HG03159 (cell line): ENCODE results near the gene LRFN4.

Source experiments
- ATAC-seq: cut with Tn5 transposase; IDR thresholded peaks from one replicate; pipeline ENCODE4 v1.9.1; 2021; ENCODE audit warnings: mild to moderate bottlenecking, moderate library complexity; ENCODE audit not compliant: unreplicated experiment

The LRFN4 gene

DNA sequence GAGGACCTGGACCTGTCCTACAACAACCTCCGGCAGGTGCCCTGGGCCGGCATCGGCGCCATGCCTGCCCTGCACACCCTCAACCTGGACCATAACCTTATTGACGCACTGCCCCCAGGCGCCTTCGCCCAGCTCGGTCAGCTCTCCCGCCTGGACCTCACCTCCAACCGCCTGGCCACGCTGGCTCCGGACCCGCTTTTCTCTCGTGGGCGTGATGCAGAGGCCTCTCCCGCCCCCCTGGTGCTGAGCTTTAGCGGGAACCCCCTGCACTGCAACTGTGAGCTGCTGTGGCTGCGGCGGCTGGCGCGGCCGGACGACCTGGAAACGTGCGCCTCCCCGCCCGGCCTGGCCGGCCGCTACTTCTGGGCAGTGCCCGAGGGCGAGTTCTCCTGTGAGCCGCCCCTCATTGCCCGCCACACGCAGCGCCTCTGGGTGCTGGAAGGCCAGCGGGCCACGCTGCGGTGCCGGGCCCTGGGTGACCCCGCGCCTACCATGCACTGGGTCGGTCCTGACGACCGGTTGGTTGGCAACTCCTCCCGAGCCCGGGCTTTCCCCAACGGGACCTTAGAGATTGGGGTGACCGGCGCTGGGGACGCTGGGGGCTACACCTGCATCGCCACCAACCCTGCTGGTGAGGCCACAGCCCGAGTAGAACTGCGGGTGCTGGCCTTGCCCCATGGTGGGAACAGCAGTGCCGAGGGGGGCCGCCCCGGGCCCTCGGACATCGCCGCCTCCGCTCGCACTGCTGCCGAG is 1.5 kb downstream of the LRFN4 start:
- no peak for ATAC-seq

DNA sequence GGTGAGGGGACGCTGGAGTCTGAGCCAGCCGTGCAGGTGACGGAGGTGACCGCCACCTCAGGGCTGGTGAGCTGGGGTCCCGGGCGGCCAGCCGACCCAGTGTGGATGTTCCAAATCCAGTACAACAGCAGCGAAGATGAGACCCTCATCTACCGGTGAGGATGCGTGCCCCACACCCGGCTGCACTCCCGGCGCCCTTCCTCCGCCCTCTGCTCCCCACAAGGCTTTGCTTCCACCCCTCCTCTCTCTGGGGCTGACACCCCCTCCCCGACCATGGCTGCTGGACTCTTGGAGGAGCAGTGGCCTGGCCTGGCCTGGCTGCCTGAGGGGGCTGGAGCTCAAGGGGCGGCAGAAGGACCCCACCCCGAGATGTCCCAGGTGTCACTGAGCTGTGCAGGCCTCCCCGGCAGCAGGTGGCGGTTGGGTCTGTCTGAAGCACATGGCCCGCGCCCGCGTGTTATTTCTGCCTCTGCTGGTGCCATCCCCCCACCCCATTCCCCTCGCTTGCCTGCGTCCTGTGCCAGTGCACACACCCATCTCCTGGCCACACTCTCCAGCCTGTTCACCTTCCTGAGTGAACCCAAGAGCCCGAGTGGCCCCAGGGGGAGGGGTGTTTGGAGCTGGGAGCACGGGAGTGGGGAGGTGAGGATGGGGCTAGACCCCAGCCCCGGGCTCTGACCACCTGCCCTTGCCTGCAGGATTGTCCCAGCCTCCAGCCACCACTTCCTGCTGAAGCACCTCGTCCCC is 2.2 kb downstream of the LRFN4 start:
- ATAC-seq, result no peak

DNA sequence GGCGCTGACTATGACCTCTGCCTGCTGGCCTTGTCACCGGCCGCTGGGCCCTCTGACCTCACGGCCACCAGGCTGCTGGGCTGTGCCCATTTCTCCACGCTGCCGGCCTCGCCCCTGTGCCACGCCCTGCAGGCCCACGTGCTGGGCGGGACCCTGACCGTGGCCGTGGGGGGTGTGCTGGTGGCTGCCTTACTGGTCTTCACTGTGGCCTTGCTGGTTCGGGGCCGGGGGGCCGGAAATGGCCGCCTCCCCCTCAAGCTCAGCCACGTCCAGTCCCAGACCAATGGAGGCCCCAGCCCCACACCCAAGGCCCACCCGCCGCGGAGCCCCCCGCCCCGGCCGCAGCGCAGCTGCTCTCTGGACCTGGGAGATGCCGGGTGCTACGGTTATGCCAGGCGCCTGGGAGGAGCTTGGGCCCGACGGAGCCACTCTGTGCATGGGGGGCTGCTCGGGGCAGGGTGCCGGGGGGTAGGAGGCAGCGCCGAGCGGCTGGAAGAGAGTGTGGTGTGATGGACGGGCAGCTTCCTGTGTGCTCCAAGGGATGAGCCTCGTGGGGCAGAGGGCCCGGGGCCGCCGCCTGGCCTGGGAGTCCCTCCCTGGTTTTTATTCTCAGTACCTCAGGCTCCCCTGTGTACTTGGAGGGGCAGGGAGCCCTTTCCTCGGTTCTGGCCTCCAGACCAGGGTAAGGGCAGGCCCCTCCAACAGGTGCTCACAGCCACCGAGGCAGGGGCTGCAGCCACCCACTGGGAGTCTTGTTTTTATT is 3.0 kb downstream of the LRFN4 start:
- ATAC-seq, result no peak

DNA sequence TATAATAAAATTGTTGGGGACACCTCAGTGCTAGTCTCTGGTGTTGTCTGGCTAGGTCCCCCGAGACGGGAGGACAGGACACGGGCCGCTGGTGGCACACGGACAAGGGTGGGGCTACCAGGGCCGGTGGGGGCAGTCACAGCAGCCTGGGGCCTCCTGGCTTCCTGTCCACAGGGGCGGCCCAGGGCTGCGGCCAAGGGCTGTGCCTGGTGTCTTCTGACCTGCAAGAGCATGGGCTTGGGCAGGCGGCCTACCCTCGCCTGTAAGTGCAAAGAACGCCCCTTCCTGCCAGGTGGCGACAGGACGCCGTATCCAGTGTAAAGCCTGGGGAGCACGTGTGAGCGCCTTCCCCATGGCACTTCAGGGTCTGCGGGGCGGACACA is 3.6 kb downstream of the LRFN4 start:
- no peak for ATAC-seq

DNA sequence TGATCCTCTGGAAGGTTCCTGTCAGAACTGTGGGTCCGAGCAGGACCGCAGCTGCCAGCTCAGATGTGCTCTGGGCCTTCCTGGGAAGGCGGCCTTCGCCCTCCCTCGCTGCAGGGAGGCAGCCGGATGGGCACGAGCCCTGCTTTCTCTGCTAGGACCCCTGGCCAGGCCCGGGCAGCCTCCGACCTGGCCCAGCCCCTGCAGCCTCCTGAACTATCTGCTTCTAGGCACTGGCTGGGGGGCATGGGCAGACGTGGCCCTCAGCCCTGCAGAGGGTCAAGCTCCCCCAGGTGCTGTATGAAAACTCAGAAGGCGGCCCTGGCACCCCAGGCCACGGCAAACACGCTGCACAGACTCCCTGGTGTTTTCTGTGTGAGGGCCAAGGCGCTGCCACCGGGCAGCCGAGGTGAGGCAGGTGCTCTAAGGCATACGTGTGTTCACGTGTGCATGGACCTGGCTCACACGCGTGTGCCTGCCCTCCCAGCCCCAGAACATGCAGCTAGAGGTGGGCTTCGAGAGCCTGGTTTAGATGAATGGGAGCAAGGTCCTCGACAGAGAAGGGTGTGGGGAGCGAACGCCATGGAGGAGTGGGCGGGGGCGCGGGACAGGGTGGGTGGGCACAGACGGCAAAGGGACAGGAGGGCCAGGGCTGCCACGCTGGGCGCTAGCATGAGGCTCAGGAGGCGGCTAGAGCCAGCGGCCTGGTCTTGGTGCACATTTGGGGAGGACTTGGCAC is 4.3 kb downstream of the LRFN4 start:
- no peak for ATAC-seq

DNA sequence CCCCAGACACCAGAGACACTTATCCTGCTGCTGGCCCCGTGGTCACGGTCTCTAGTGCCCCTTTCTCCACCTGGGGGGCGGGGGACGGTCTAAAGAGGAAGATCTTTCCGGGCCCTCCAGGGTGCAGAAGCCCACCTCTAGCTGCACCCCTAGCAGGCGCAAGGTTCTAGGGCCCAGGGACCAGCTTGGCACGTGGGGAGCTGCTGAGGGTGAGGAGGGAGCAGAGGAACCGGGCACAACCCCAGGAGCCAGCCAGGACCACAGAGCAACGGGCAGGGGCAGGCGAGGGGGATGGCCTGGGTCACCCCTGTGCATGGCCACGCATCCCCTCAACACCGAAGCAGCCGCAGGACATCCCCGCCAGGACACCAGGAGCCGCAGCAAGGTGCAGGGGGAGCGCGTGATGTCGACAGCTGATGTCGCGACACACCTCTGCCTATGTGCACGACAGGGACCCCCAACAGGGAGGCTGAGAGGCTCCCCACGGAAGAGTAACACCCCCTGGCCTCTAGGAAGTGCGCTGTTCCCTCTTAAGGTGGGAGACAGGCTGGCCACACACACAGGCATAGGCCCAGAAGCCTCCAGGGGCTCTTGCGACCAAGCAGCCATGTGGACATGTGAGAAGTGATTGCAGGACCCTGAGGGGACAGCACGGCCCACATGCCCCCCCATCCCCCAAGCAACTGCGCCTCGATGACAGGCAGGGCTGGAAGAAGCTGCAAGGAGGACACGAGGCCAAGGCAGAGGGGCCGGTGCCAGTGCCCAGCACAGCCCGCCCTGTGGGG is 5.1 kb downstream of the LRFN4 start:
- ATAC-seq, result no peak

DNA sequence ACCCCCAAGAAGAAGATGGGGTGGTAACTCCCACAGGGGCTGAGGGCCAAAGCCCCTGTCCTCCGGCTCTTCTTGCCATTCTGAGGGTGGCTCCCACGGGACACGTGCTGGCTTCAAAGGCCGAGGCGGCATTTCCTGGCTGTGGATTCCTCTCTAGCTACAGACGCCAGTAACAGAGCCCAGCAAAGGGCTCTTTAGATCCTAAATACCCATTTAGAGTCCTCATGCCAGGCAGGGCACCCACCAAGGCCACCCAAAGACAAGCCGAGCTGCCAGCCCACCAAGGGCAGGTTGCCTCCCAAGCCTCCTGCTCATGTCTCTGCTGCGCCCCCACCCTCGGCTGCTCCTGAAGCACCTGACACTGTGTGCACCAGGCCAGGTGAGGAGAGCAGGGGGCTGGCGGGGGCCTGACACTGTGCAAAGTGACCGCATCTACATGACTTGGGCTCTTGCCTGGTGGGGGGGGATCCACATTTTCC is 5.7 kb downstream of the LRFN4 start:
- no peak for ATAC-seq

DNA sequence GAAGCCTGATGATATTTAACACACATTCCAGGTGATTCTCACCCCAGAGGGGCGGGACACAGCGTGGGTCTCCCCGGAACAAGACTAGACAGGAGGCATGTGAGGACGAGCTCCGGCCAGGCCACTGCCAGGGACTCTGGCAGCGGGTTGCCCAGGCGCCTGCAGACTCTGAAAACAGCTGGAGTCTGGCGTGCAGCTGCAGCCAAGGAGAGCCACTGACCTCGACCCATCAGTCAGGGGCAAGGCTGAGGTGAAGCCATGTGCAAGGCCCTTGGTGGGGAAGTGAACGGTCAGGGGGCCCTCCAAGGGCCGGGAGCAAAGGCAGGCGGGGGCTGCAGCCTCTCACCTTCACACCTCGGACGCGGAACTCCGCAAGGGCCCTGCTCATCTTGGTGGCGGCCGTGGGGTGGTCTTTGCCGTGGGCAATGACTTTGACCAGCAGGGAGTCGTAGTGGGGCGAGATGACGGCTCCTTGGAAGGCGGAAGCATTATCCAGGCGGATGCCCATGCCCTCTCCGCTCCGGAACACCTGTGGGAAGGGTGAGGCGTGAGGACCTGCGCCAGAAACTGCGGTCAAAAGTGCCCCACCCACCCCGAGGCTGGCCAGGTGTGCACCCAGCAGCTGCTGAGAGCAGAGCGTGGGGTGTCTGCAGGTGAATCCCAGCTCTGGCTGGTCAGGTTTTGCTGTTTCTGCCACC is 6.7 kb downstream of the LRFN4 start:
- no peak for ATAC-seq

DNA sequence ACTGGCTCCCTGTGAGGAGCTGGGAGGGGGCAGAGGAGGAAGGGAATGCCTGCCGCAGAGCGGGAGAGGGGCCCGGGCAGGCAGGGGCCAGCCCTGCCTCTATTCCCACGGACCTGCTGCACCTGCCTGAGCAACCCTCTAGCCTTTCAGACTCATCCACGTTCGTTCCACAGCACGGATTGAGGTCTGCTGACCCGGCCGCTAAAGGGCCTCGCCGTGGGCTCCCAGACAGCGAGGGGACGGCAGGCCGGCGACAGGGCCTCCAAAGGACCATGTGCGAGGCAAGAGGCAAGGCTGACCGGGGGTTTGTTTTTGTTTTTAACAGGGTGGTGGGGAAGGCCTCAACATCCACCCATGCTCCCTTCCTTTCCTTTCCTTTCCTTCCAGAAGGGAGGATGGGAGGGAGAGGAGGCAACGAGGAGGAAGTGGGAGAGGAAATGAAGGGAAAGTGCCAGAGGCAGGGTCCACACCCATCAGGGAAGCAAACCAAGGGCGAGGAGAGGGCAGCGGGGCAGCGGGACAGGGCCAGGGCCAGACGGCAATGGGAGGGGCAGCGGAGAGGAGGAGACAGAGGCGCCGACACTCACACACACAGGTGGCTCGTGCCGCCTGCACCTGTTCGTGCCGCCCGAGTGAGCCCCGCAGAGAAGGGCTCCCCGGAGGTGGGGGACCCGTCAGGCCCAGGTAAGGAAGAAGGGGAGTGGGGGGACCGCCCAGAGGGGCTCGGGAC is 7.5 kb downstream of the LRFN4 start:
- ATAC-seq, result no peak

DNA sequence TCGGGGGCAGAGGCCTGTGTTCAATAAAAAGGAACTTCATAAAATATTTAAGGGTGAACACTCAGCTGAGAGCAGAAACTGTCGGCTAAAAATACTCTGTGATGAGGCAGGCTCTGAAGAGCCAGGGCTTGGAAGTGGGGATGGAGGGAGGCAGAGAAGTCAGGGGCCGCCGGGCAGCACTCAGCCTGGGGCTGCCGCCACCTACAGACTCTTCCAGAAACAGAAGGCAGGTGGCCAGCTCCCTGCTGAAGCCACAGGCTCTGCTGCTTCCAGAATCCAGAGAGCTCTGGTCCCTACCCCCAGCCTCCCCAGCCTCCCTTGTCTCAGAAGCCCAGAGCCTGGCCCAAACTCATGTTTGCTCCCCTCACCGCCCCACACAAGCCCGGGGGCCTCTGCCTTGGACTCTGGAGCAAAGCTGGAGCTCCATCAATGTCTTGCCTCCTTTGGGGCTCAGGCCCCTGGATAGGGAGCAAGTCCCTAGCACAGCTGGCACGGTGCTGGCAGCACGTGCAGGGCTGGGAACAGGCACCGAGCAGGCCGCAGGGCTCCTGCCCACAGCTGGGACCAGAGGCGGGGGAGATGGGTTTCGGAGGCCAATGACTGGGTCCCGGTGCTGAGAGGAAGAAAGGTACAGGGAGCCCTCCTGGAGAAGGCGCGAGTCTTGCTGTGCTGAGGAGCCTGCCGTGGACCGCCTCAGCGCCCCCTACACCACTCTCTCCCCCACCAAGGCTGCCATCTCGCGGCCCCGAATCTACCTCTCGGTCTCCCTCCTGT is 8.2 kb downstream of the LRFN4 start:
- no peak for ATAC-seq

DNA sequence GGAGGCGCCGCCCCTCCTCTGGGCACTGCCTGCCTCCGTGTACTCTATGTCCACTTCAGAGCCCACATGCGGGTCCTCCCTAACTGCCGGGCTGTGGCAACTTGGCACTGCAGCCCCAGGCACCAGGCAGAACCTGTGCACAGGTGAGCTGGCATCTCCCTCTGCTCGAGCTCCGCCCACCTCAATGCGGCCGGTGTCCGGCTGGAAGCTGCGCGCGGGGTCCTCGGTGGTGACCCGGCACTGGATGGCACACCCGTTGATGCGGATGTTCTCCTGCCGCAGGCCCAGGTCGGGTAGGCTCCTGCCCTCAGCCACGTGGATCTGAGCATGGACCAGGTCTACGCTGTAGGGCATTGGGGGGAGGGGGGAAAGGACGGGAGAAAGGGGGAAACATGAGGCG is 9.1 kb downstream of the LRFN4 start:
- no peak for ATAC-seq

DNA sequence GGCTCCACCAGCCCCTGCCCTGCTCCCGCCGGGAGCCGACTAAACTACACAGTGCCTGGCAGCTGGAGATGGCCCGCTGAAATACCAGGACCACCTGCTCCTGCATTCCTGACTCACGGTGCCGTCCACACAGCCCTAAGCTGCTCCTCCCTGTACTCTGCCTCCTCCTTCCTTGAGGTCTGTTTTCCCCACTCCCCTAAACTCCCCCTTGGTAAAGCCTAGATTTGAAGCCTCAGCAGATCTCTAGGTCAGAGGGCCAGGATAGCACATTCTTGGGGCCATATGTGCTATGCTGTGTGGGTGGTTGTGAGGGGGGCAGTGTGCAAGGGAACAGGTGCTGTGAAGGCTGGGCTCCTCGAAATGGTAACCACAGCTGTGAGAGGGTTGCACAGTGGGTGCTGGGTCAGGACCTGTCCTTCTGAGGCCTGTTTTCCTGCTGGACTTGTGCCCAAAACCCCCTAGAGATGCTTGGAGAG is 9.7 kb downstream of the LRFN4 start:
- ATAC-seq, result no peak

DNA sequence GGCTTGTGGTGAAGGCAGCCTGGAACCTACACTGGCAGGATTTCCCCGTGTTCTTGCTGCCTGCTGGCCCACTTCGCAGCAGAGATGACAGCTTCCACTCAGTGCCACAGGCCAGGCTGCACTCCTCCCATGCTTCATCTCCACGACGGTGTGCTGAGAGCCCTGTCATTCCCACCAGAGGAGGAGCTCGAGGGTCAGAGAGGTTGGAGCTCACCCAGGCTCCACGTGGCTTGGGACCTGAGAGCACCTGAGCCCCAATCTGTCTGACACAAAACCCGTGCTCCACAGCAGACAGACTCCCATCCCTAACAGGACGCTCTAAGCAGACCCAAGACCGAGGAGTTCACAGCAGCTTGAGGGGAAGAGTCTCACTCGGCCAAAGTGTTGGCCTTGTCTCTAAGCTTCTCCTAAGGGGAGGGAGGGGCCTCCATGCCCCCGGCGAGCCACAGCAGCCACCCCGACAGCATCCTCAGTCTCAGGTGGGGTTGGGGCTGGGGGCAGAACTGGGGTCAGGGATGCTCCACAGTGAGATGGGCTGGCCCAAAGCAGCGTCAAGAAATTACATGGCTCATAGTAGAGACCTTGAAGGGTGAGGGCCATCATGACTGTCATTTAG is 10.7 kb downstream of the LRFN4 start:
- no peak for ATAC-seq

DNA sequence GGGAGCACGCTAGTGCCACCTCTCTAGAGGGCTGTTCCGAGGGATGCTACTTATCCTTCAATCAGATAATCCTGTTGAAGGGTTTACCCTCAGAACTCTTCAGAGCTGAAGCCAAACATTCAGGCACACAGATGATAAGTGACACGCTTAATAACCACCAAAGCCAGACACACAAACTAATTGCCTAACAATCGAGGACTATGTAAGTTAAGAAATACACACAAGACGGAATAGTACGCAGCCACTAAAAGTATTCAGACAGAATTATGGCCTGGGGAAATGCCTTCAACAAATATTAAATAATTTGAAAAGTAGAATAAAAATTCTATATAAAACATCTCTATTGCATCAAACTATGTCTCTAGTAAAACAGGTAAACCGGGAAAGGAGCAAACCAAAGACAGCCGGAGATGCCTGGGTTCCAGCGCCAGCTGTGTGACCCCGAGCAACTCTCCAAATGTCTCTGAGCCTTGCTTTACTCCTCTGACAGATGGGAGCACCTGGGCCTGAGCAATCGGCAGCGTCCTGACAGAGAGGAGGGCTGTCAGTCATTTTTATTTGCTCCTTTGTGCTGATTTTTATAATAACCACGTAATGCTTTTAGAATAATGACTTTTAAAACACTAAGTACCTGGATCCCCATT is 11.3 kb downstream of the LRFN4 start:
- ATAC-seq, result no peak

DNA sequence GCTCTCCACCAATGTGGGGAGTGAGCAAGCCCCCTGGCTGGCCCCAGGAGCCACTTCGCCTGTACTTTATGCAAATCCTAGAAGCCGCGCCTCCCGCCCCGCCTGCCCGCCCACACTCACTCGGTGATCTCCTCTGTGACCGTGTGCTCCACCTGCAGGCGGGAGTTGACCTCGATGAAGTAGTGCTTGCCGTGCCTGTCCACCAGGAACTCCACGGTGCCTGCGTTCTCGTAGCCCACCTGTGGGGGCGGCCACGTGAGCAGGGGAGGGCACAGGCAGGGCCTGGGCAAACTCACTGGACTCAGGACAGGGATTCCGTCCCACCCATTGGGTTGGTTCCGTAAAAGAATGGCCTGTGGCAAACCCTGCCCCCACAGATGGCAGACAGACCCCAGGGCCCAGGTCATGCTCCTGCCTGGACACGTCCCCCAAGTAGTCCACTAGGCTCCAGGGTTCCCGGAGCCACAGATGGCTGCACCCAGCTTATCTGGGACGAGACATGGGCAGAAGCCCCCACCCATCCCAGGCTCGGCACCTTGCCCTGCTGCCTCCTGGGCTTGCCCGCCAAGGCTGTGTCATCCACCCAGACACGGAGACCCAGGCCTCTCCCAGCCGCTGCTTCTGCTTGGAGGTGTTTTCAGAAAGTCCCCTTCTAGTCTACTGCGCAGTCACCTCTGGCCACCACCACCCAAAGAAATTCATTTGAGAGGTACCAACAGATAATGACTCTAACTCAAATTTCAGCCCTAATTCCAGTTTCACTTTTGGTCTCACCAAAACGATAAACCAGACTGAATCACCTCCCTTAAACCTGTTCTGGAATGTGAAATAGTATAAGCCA is 12.1 kb downstream of the LRFN4 start:
- ATAC-seq, result peak; percentile 63

DNA sequence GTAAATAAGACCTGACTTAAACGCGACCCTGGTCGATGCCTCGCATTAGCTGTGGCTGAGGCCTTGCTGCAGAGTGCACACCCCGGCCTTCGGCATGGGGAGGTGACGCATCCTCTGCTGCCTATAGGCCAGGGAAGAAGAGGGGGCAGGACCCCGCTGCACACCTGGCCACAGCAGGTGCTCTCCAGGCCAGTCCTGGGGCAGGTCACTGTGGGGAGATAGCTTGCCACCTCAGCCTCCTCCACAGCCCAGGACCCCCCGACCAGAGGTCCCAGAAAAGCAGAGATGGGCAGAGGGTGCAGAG is 12.7 kb downstream of the LRFN4 start:
- ATAC-seq, result no peak
